T-helper 2 cell (primary cell): Measurements from ENCODE around the gene ARID2.

ENCODE experiments used
- DNase-seq, 5 experiments: peaks; one replicate each; pipeline versions ENCODE4 v3.0.0 to v3.0.0-alpha.2; 2012 to 2022
- total RNA-seq, 2 donors: gene quantifications; one replicate each; lab custom pipeline; 2026; lab: John Stamatoyannopoulos, UW

Gene ARID2, protein sequence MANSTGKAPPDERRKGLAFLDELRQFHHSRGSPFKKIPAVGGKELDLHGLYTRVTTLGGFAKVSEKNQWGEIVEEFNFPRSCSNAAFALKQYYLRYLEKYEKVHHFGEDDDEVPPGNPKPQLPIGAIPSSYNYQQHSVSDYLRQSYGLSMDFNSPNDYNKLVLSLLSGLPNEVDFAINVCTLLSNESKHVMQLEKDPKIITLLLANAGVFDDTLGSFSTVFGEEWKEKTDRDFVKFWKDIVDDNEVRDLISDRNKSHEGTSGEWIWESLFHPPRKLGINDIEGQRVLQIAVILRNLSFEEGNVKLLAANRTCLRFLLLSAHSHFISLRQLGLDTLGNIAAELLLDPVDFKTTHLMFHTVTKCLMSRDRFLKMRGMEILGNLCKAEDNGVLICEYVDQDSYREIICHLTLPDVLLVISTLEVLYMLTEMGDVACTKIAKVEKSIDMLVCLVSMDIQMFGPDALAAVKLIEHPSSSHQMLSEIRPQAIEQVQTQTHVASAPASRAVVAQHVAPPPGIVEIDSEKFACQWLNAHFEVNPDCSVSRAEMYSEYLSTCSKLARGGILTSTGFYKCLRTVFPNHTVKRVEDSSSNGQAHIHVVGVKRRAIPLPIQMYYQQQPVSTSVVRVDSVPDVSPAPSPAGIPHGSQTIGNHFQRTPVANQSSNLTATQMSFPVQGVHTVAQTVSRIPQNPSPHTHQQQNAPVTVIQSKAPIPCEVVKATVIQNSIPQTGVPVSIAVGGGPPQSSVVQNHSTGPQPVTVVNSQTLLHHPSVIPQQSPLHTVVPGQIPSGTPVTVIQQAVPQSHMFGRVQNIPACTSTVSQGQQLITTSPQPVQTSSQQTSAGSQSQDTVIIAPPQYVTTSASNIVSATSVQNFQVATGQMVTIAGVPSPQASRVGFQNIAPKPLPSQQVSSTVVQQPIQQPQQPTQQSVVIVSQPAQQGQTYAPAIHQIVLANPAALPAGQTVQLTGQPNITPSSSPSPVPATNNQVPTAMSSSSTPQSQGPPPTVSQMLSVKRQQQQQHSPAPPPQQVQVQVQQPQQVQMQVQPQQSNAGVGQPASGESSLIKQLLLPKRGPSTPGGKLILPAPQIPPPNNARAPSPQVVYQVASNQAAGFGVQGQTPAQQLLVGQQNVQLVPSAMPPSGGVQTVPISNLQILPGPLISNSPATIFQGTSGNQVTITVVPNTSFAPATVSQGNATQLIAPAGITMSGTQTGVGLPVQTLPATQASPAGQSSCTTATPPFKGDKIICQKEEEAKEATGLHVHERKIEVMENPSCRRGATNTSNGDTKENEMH (N-terminal part only)
- 81.4 to 128 reads per million in 2 donors for total RNA-seq

DNA sequence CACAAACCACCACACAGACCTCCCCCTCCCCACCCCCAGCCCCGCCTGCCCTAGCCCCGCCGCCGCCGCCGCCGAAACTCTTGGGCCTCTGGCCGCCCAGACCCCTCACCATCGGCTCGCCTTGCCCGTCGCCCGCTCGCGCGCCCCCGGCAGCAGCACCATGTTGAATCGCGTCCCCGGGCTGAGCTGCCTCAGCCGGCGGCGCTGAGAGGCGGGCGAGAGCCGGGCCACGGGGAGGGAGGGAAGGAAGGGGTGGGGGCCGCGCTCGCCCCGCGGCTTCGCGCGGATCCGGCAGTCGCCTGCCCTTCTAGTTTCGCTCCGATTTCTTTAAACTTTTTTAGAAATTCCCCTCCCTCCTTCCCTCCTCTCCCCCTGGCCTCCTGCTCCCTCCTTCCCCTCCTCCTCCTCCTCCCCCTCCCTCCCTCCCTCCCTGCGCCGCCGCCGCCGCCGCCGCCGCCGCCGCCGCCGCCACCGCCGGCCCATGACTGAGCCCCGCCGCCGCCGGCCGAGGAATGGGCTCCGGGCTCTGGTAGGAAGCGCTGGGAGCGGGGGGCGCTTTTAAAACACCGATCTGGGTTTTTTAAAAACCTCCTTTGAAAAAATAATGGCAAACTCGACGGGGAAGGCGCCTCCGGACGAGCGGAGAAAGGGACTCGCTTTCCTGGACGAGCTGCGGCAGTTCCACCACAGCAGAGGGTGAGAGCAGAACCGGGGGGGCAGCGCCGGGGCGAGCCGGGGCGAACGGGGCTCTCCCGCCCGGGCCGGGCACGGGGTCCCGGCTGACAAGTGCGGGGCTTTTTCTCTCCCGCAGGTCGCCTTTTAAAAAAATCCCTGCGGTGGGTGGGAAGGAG lies at the start of gene ARID2:
Gene ARID2 (plus strand): TSS at position 474 of the 851 bp plus-strand sequence. CDS start 131 bp downstream, at position 605.
- DNase-seq = peak; percentile 42 to 84 (median 55)

DNA sequence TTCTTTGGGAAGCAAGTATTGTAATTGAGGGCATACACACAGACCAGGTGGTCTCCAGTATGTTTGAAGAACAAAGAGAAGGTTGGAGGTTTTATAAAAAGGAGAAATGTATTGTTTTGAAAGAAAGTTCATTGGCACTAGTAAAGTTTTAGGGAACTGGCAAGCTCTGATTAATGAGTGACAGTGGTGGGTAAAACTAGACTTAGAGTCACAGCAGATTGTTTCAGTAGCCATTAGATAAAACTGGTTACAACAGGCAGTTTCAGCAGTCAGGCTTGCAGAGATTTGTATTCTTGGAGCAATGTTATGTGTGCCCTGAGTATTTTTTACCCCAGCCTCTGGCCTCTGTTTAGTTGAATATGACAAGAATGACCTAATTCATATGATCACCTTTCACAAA lies 49.1 kb upstream of the ARID2 start:
- no peak for DNase-seq

DNA sequence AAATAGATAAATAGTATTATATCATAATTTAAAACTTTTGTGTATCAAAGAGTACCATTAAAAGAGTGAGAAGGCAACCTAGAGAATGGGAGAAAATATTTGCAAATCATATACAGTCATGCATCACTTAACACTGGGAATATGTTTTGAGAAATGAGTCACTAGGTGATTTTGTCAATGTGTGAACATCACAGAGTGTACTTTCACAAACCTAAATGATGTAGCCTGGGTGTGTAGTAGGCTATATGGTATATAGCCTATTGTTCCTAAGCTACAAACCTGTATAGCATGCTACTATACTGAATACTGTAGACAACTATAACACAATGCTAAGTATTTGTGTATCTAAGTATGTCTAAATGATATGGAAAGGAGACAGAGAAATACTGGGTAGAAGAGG lies 48.0 kb upstream of the ARID2 start:
- no peak for DNase-seq

DNA sequence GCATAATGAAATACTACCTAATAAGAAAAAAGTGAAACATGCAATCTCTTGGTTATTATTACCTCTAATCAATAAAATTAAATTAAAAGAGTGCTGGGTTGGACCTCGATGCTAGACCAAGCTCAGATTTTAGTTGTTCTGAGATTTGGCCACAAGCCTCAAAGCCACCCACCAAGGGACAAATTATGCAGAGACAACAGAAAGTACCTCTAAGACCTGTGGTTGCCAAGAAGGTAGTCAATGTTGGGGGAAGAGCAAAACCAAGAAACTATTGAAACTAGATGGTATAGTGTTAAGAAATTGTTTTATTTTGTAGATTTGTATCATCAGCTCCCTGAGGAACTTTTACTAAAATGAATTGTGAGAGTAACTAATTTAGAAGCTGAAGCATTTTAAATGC lies 43.8 kb upstream of the ARID2 start:
- peak in 1 of 5 experiments; percentile 19 for DNase-seq

DNA sequence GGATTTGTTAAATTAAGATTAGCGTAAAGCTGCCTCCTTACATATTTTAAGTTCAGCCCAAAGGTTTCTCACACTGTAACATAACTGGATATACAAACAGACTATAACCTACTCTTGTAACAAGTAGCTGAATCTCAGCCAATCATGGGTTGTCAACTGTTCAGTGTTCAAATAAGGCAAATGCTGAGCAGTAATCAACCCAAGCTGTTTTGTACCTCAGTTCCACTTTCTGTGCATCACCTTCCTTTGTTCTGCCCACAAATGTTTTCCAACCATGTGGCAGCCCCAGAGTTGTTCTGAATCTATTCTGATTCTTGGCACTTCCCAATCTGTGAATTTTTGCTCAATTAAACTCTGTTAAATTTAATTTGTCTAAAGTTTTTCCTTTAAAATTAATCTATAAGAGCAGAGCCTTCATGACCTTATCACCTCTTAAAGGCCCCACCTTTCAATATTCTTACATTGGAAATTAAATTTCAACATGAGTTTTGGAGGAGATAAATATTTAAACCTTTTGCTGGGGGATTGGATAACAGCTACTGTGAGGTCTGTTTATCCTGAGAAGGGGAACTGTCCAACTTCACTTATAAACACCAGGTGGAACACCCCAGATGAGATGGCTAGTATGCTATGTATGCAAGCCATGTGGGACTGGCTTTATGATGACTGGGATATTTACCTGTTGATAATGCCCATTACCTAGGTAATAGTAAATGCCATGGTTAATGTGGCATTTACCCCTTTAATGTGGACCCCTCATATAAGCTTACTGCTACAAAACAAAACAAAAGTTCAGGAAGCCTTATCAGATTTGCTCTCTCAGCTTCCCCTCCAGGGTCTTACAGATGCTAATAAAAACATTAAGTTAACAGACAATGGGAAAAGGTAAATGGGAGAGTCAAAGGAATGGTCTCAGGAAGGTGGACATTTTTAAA lies 42.2 kb upstream of the ARID2 start:
- DNase-seq = no peak

DNA sequence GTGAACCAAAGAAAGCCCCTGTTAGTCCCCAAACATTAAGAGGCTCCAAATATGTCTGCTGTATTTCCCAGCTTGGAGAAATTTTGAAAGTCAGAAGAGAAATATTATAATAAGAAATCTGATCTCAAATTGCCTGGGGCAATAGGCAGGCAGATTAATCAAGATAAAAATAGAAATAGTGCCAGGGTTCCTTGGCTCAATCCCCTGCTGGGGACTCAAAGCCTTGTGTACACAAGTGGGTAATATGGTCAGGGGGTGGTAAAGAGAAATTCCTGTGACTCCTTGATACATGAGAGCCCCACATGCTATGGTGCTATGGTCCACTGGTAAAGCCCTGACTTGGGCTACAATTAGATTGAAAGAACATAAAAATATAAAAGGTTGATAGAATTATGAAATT lies 41.3 kb upstream of the ARID2 start:
- DNase-seq = no peak

DNA sequence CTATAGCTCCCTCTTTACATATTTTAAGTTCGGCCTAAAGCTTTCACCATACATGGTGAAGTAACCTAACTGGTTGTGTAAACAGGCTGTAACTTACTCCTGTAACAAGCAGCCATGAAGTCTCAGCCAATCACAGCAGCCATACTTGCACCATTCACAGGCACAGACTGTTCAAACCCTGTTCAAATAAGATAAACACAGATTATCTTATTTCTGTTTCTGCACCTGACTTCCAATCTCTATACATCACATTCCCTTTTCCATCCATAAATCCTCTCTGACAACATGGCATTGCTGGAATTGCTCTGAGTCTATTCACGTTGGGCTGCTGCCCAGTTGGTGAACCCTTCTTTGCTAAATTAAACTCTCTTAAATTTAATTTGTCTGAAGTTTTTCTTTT lies 34.5 kb upstream of the ARID2 start:
- no peak for DNase-seq

DNA sequence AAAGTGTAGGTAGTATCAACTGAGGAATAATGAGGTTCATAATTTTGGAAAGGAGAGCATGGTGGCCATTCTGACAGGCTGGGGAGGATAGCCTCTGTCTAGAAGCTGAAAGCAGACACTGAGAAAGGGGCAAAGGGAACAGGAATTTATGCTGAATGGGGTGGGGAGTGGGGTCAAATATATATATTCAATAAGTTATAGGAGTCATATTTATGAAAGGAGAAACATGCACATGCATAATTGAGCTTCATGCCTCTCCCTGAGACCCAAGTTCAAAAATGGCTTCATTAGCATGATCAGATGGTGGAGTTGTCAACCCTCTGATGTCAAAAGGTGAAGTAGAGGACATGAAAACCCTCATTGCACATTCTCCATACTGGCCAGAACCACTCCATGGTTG lies 33.9 kb upstream of the ARID2 start:
- no peak for DNase-seq

DNA sequence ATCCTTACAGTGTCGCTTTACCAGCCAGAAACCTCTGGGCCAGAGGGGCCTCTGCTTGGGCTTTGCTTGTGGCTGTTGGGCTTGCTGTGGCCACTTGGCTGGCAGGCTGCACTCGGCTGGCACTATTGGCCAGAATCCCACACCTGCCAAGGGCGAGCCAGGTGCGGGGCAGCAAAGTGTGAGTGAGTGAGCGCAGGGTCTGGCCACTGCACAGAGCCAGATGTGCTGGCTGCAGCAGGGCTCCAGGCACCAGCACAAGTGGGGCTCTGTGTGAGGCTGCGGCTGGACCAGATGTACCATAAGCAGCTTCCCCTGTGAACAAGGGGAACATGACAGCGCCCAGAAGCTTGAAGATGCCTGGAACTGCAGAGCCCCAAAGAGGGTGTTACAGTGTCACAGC lies 33.5 kb upstream of the ARID2 start:
- no peak for DNase-seq

DNA sequence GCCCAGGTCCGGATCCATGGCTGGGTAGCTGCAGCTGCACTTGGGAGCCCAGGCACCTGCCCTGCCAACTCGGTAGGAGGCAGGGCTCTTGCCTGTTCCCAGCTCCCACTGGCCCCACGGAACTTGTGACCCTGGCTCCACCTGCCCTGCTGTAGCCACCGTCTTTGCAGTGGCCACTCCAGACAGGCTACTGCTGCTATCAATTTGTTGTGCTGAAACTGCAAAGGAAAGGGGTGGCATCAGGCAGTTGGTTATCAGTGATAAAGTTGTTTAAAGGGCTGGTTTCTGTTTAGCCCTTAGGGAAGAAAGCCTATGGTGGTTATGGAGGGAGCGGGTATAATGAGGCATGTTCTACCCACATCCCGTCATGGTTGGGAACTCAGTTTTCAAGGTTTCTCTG lies 32.1 kb upstream of the ARID2 start:
- DNase-seq = no peak

DNA sequence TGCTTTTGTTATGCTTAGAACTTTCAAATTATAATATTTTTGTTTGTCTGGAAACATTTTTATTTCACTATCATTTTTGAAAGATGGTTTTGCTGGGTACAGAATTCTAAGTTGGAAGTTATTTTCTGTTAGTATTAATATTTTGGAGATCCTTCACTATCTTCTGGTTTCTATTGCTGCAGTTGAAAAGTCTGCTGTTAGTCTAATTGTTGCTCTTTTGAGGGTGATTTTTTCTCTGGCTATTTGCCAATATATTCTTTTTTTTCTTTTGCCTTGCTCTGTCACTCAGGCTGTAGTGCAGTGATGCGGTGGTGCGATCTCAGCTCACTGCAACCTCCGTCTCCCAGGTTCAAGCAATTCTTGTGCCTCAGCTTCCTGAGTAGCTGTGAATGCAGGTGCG lies 28.2 kb upstream of the ARID2 start:
- no peak for DNase-seq

DNA sequence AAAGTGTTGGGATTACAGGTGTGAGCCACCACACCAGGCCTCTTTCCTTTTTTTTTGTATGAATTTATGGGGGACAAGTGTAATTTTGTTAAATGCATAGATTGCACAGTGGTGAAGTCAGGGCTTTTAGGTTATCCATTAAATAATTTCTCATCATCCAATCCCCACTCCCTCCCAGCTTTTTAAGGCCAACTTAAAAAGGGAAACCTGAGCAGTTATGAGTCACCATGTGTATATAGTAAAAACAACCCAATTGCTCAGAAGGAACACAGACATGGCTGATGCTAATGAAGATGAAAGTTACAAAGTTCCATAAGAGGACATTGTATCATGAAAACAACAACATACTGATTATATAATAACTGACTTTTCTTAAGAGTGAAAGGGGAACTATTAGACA lies 25.6 kb upstream of the ARID2 start:
- DNase-seq = no peak

DNA sequence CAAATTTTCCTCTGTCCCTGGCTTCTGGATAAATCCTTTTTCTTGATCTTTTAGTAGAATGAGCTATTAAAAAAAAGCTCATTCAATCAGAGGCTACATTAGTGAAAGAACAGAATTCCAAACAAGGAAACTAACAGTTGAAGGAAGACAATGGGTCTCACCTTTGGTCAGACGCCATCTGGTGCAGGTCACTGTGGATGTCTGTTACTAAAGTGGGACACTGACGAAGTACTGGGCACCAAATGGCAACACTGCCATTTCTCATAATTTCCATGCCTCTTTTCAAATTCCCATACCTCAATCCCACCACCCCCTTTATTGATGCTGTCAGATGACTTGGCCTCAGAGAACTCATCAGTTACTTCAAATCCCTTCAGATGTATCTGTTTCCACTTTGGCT lies 24.5 kb upstream of the ARID2 start:
- DNase-seq = no peak

DNA sequence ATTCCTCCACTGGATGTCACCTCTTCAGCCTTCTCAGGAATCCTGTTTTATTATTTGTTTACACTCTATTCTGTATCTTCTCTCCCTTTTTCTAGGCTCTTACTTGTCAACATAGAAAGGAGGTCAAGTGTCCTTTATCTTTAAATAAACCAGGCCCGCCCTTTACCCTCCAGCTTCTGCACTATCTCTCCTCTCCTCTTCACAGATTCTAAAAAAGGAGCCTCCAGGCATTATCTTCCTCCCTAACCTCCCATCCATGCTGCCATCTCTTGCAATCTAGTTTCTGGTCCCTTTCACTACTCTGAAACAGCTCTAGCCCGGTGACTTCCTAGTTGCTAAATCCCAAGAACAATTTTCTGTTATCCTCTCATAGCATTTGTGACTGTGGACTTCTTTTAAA lies 24.1 kb upstream of the ARID2 start:
- no peak for DNase-seq

DNA sequence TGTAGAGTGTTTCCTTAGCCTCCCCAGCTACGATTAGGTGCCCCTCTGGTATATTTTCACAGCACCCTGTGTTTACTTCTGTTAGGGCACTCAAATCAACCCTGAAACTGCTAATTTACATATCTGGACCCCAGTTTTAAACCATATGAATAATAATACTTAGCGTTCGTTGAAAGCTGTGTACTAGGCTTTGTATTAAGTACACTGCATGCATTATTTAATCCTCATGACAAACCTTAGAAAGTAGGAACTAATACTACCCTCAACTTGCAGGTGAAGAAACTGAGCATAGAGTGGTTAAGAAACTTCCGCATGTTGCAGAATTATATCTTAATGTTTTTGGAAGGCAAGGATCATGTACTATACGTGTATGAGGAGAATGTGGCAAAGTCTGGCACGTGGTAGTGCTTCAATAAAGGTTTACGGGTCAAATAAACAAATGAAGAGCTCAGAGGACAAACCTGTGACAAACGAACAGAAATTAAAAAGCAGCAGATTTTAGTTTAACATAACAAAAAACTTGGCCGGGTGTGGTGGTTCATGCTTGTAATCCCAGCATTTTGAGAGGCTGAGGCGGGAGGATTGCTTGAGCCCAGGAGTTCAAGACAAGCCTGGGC lies 22.2 kb upstream of the ARID2 start:
- DNase-seq = no peak

DNA sequence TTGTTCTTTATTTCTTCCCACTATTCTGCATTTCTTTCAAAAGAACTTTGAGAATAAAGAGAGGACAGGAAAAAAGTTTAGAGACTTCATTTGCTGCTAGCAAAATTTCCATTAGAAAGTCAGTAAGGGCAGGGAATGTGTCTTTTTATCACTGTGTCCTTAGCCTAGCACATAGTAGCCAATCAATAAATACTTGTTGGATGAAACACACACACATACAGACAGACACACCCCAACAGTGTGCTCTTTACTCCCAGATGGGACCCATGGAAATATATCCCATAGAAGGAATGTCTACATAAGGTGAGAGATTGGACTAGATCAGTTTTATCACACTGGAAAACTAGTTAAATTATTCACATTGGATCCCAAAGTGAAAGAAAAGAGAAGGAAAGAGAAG lies 21.1 kb upstream of the ARID2 start:
- DNase-seq = no peak

DNA sequence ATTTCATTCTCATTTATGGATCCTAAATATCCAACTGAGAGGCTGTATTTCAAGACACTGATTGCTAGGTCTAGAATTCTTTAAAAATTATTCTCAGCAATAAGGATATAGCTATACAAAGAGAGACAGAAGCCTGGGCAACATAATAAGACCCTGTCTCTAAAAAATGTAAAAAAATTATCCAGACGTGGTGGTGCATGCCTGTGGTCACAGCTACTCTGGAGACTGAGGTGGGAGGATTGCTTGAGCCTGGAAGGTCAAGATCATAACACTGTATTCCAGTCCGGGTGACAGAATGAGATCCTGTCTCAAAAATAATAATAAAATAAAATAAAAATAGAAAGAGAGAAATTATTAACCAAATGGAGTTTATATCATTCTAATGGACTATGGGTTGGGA lies 20.6 kb upstream of the ARID2 start:
- no peak for DNase-seq

DNA sequence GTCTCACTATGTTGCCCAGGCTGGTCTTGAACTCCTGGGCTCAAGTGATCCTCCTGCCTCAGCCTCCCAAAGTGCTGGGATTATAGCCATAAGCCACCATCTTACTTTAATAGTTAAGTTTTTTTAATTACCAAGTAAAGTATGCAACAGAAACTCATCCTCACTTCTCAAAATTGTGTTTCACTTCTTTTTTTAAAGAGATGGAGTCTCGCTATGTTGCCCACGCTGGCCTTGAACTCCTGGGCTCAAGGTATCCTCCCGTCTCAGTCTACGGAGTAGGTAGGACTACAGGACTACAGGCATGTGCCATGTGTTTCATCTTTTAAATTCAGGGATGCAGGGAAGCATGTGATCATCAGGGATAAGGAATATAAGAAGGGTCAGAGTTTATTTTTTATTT lies 17.2 kb upstream of the ARID2 start:
- no peak for DNase-seq

DNA sequence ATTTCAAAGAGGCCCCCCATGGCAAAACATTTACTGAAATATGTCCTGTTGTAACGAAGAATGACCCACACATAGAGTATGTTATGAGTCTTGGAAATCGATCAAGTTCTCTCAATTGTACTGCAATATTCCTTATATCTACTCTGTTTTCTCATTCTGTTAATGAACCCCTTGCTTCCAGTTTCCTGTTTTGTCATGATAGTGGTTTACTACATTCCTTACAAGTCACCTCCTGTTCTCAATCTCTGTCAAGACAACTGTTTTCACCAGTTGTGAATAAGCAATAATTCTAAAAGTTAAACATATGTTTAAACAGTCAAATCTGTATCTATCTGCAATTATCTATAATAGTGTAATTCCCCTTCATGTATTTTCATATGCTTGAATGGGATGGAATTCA lies 16.4 kb upstream of the ARID2 start:
- DNase-seq = no peak

DNA sequence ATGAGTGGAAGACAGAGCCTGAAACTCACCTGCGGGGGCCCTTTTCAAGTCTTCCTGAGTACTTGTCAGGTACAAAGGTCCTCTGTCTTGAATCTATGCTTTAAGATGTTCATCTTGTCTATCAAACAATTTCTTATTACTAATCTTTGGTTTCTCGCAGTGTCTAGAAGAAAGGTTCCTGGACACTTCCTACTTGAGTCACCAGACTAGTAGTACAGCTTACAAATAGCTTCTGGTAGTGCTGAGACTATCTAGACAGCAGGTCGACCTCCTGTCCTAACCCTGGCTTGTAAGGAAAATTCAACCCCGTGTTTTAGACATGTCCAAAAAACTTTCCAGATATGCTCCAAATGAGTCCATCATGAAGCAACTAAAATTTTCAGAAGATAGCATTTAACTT lies 11.2 kb upstream of the ARID2 start:
- no peak for DNase-seq
